ENCODE measurements around the gene NFIC.

- TF ChIP-seq YY1 (IDR thresholded peaks at IDR 0.05; ENCODE audit: insufficient read depth, insufficient read length) = no peak
- no peak for TF ChIP-seq ZNF274 (IDR thresholded peaks at IDR 0.05; ENCODE audit: low read depth, low read length)
- TF ChIP-seq SUZ12 (IDR thresholded peaks at IDR 0.05; ENCODE audit: extremely low read depth, insufficient read depth, insufficient read length) = no peak
These were observed 143.2 kb downstream of the NFIC start for GRCh38 chr19:3509566-3509989.
